Measurements from ENCODE around the gene SPINK14.

GRCh38 chr5:148205865-148206264 lies 37.5 kb downstream of the SPINK14 start:
- TF ChIP-seq, protein P1, sequence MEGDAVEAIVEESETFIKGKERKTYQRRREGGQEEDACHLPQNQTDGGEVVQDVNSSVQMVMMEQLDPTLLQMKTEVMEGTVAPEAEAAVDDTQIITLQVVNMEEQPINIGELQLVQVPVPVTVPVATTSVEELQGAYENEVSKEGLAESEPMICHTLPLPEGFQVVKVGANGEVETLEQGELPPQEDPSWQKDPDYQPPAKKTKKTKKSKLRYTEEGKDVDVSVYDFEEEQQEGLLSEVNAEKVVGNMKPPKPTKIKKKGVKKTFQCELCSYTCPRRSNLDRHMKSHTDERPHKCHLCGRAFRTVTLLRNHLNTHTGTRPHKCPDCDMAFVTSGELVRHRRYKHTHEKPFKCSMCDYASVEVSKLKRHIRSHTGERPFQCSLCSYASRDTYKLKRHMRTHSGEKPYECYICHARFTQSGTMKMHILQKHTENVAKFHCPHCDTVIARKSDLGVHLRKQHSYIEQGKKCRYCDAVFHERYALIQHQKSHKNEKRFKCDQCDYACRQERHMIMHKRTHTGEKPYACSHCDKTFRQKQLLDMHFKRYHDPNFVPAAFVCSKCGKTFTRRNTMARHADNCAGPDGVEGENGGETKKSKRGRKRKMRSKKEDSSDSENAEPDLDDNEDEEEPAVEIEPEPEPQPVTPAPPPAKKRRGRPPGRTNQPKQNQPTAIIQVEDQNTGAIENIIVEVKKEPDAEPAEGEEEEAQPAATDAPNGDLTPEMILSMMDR (IDR thresholded peaks at IDR 0.05): no peak
- TF ChIP-seq EP300 (IDR thresholded peaks at IDR 0.05): no peak
